ENCODE data around the gene CALHM2.
"Not testable (repeated sequence)": the region's sequence is repeated elsewhere in the genome, so short reads cannot be mapped to it uniquely, and the experiment has no call there.

GRCh38 chr10:103486635-103487409 lies 34.7 kb upstream of the CALHM2 start:
- not testable (repeated sequence) for TF ChIP-seq ZNF274 (IDR thresholded peaks at IDR 0.05; ENCODE audit: low read depth, low read length); YY1 (IDR thresholded peaks at IDR 0.05; ENCODE audit: insufficient read depth, insufficient read length)

Data from NT2/D1 (cell line).